T-helper 2 cell treated with Interferon-gamma antibody and Interleukin-4, amounts not matched to agents 5 μg/mL and 100 μg/mL, for 36 hours (primary cell): ENCODE data around the gene ZGLP1.

ENCODE experiments used
- DNase-seq: peaks from one replicate; pipeline ENCODE4 v3.0.0; 2021; ENCODE audit warnings: low spot score
- H3K27ac Mint-ChIP-seq: one replicate; pipeline ENCODE4 v1.8.0; 2021; ENCODE audit warnings: mild to moderate bottlenecking, mixed read lengths
- H3K27me3 Mint-ChIP-seq: one replicate; pipeline ENCODE4 v1.8.0; 2021; ENCODE audit warnings: low read depth, mixed read lengths
- H3K36me3 Mint-ChIP-seq: one replicate; pipeline ENCODE4 v1.8.0; 2021; ENCODE audit warnings: low read depth, mixed read lengths
- H3K4me1 Mint-ChIP-seq: one replicate; pipeline ENCODE4 v1.8.0; 2021; ENCODE audit warnings: low read depth, mixed read lengths
- H3K4me3 Mint-ChIP-seq: one replicate; pipeline ENCODE4 v1.8.0; 2022; ENCODE audit warnings: mild to moderate bottlenecking, moderate library complexity, mixed read lengths
- H3K9me3 Mint-ChIP-seq: one replicate; pipeline ENCODE4 v1.8.0; 2021; ENCODE audit warnings: mixed read lengths

The ZGLP1 gene

DNA sequence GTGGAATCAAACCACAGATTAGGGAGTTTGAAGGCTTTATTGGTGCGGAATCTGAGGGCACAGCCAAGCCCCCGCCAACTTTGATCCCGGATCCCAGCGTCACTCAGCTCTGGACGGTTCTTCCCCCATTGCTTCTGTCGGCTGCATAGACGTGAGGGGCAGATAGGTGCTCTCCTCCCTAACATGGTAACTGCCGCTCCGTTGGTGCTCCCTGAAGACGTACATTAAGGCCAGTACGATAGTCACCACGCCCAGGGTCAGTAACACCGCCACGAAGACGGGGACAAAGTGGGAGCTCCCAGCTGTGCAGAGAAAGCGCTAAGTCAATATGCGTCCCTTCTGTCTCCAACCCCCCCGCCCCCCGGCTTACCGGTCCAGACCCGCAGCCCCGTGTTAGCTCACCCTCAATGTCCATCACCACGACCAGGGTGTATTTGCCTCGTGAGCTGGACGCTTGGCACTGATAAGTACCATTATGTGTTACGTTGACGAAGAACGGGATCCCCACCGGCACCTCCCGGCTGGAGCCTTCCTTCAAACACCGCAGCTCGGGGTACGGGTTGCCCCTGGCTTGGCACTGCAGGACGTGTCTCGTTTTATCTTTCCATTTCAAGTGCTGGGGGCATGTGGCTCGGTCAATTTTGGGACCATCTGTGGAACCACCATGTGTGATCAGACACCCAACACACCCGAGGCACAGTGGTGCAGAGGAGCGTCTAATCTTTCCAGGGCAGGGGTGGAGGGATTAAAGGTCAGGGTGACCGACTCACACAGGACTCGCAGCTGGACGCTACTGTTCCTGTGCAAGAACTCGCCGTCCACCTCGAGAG is 24.4 kb upstream of the ZGLP1 start:
- Mint-ChIP-seq H3K27ac (peak overlapping the region; percentile 94), H3K27me3 (no peaks in the 10 kb centered on the region), H3K4me1 (peaks cover 24% of the 10 kb centered on the region), H3K36me3 (peaks cover 55% of the 10 kb centered on the region), H3K9me3 (no peaks in the 10 kb centered on the region), H3K4me3 (peak overlapping the region; percentile 97)
- DNase-seq, result no peak

DNA sequence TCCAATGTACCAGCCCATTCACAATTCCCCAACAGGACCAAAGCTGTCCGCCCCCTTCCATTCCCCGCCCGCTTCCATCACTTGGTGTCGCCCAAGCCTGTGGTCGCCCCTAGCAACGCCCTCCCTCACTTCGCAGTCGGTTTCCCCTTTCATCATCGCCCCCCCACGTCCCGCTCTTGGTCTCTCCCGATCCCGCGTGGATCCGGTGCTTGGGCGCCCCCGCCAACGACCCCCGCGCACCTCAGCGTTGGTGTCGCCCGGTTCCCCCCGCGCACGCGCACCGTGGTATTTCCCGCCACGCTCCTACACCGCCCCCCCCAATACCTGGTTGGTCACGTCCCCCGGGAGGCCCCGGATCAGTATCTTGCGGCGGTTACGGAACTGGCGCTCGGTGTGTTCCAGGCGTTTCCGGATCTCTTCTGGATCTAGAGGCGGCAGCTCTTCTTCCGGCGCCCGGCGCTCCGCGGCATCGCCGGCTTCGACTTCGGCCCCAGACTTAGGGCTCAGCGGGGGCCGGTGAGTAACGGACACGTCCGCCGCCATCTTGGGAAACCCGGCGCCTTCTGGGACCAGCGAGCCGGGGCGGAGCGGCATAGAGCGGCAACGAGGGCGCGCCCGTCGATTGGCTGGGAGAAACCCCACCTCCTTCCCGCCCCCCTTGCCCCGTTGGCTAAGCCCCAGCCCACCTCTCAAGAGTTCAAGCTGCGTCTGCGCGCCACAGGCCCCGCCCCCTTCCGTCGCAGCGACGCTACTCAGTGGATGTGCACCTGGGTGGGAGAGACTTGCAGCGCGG is 23.5 kb upstream of the ZGLP1 start, which contains the start of gene RAVER1:
RAVER1 (minus strand) TSS at position 565 of the 793 bp plus-strand sequence; CDS start at position 543, 22 bp downstream.
- H3K27me3 Mint-ChIP-seq, result no peaks in the 10 kb centered on the region

DNA sequence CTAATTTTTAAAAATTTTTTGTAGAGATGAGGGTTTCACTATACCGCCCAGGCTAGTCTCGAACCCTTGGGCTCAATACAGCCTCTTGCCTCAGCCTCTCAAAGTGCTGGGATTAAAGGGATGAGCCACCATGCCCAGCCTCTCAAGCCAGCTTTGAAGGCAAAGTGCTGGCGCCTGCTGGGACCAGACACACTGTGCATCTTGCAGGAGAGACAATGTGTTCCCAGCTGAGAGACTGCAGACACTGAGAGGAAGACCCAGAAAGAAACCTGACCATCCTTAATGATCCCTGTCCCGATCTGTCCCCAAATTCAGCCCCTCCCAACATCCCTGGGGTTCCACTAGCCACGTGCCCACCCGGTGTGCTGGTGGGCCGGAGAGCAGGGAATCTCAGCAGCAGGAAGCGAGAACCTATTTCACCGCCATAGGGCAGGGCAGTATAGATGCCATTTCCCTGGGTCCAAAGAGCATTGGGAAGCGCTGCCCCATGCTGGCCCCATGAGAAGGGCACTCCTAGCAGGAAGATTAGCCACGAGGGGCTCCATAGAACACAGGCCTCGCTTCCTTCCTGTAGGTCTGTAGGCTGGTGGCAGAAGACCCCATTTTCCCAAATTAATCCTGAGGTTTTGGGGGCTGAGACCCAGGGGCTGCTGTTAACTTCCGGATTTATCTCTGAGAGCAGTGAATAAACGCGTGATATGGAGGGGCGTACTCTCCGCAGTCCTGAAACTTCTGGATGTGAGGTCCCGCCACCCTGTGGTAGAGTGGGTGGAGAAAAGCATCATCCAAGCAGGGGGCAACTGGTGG is 22.7 kb upstream of the ZGLP1 start:
- peaks cover 62% of the 10 kb centered on the region for H3K36me3 Mint-ChIP-seq
- no peaks in the 10 kb centered on the region for H3K27me3 Mint-ChIP-seq
- peak overlapping the region; percentile 97 for H3K4me3 Mint-ChIP-seq
- peaks cover 18% of the 10 kb centered on the region for H3K4me1 Mint-ChIP-seq
- H3K27ac Mint-ChIP-seq, result peak overlapping the region; percentile 94
- no peak for DNase-seq
- H3K9me3 Mint-ChIP-seq, result no peaks in the 10 kb centered on the region

More for the DNA sequence above, 23.5 kb upstream of the ZGLP1 start, which contains the start of gene RAVER1:
- H3K27ac Mint-ChIP-seq, result peak within 1 kb of the TSS; percentile 94
- peaks cover 56% of the 10 kb centered on the region for H3K36me3 Mint-ChIP-seq
- H3K9me3 Mint-ChIP-seq, result no peaks in the 10 kb centered on the region
- peak; percentile 95 for DNase-seq
- peak within 1 kb of the TSS; percentile 97 for H3K4me3 Mint-ChIP-seq
- peaks cover 18% of the 10 kb centered on the region for H3K4me1 Mint-ChIP-seq

DNA sequence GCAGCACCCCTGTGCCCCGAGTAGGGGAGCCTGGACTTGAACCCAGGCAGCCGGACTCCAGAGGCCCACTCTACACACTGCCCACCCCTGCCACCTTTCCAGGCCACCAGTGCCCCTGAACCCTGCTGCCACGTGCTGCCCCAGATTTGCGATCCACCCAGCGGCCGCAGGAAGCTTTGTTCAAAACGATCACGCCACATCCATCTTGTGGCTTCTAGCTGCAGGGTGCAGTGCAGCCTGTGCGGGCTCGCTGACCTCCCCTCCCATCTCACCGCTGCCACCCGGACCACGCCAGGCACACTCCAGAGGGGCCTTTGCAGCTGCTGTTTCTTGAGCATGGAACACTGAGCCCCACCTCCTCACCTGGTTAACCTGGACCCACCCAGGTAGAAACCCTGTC is 19.9 kb upstream of the ZGLP1 start:
- Mint-ChIP-seq H3K9me3 (no peaks in the 10 kb centered on the region), H3K4me3 (no peak overlapping the region), H3K4me1 (peaks cover 18% of the 10 kb centered on the region), H3K27me3 (no peaks in the 10 kb centered on the region), H3K36me3 (peaks cover 58% of the 10 kb centered on the region), H3K27ac (no peak overlapping the region)
- DNase-seq, result no peak

DNA sequence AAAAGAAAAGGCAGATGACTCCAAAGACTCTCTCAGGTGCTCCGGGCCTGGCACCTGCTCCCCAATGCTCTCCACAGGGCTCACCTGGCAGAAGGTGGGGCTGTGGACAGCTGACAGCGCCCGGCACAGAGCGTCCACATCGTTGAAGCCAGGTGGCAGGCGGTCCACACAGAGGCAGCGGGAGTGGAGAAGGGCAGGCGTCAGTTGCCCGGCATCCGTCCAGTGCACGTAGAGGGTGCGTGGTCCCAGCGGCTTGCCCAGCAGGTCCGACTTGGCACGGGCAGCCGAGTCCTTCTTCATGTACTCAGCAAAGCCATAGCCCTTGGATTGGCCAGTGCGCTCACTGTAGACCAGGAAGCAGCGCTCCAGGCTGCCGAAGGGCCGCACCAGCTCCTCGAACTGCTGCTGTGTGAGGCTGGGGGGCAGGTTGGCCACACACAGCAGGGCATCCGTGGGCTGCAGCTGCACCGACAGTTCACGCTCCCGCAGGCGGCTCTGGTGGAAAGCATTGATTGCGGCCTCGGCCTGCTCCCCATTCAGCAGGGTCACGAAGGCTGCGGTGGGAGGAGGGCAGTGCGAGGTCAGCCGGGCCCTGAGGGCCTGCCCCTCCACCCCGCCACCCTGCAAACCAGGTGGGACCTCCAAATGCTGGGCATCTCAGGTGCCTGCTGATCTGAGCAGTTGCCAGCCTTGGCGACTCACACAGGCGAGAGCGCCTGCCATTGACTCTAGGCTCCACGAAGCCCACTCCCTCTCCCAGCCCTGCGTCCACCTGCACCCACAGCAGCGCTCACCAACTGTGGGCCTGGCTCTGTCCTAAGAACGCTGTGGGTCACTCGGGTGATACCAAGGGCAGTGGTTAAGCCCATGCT is 19.2 kb upstream of the ZGLP1 start:
- H3K27me3 Mint-ChIP-seq, result no peaks in the 10 kb centered on the region
- H3K9me3 Mint-ChIP-seq, result no peaks in the 10 kb centered on the region
- H3K27ac Mint-ChIP-seq, result no peak overlapping the region
- peaks cover 13% of the 10 kb centered on the region for H3K4me1 Mint-ChIP-seq
- no peak overlapping the region for H3K4me3 Mint-ChIP-seq
- peaks cover 54% of the 10 kb centered on the region for H3K36me3 Mint-ChIP-seq
- no peak for DNase-seq

DNA sequence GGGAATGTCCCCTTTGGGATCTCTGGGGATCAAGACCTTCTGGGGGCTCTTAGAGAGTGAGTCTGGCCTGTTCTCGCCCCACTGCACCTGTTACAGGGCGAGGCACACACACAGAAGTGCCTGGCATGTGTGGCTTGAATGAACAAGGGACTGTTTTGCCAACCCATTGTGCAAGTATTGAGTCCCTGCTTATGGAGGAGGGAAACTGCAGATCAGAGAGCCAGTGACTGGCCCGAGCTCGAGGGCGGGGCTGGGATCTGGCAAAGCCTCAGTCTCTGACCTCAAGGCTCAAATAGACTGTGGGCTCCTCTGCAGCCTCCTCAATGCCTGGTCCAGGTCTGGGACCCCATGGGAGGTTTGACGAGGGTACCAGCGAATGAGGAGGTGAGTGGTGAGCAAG is 18.2 kb upstream of the ZGLP1 start:
- Mint-ChIP-seq H3K9me3 (no peaks in the 10 kb centered on the region), H3K4me3 (no peak overlapping the region), H3K4me1 (peaks cover 7% of the 10 kb centered on the region), H3K36me3 (peaks cover 45% of the 10 kb centered on the region), H3K27ac (no peak overlapping the region), H3K27me3 (no peaks in the 10 kb centered on the region)
- DNase-seq, result no peak

DNA sequence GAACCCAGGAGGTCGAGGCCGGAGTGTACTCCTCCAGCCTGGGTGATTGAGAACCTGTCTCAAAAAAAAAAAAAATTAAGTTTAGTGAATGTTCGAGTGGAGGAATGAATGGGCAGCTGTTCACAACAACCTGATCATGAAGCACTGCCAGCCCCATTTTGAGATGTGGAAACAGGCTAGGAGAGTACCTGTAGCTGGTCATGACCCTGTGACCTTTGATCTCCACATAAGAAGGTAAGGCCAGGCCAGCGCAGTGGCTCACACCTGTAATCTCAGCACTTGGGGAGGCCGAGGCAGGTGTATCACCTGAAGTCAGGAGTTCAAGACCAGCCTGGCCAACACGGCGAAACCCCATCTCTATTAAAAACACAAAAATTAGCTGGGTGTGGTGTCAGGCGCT is 16.1 kb upstream of the ZGLP1 start:
- no peaks in the 10 kb centered on the region for H3K27me3 Mint-ChIP-seq
- no peak for DNase-seq
- no peaks in the 10 kb centered on the region for H3K9me3 Mint-ChIP-seq
- no peaks in the 10 kb centered on the region for H3K4me1 Mint-ChIP-seq
- H3K36me3 Mint-ChIP-seq, result peaks cover 41% of the 10 kb centered on the region
- no peak overlapping the region for H3K27ac Mint-ChIP-seq
- H3K4me3 Mint-ChIP-seq, result no peak overlapping the region

DNA sequence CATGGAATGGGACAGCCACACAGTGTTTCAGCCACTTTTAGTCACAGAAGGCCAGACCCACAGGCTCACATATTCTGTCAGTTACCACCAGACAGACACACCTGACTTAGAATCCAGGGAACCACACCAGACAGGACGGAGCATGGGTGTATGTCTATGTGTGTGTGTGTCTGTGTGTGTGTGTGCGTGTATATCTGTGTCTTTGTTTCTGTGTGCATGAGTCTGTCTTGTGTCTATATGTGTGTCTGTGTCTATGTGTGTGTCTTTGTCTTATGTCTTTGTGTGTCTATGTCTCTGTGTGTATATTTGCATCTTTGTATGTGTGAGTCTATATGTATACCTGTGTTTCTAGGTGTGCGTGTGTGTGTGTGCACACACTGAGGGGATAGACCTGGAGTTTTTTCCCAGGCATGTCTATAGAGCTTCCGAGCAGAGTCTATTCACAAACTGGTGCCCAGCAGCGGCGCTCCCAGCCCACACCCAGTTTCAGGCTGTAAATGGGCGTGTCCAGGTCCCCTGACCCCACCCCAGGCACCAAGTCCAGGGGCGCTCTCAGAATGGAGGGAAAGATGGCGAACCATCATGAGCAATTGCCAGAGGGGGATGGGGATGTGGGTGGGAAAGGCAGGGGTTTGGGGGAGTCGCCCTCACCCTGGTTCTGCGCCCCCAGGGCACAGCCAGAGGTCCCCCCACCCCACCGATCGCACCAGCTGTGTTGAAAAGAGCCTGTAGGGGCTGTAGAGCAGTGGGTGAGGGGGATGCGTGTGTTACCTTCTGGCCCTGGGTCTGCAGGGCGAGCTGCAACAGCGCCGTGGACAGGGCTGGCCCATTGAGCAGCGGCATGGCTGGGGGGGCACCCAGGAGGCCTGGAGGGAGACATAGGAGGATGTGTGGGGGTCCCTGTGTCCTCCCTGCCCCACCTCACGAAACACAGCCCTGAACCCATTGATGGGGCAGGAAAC is 12.5 kb upstream of the ZGLP1 start:
- Mint-ChIP-seq H3K36me3 (peaks cover 29% of the 10 kb centered on the region), H3K4me1 (no peaks in the 10 kb centered on the region), H3K27me3 (no peaks in the 10 kb centered on the region), H3K4me3 (no peak overlapping the region), H3K9me3 (no peaks in the 10 kb centered on the region), H3K27ac (peak overlapping the region; percentile 1)
- DNase-seq, result no peak

DNA sequence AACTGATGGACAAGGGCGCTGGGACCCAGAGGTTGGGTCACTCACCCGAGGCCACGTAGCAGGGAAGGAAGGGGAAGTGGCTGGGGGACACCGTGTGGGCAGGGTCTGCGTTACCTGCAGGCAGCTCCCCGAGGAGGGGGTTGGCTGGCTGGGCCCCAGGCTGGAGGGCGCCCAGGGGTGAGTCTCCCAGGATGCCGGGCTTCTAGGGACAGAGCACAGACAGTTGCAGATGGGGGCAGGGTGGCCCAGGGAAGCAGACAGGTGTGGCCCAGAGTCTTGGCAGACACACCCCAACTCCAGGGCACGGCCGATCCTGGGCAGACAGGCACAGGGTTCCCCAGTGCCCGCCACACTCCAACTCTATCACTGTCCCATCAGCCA is 11.8 kb upstream of the ZGLP1 start:
- no peaks in the 10 kb centered on the region for H3K4me1 Mint-ChIP-seq
- H3K9me3 Mint-ChIP-seq, result no peaks in the 10 kb centered on the region
- peaks cover 28% of the 10 kb centered on the region for H3K36me3 Mint-ChIP-seq
- no peak overlapping the region for H3K4me3 Mint-ChIP-seq
- no peaks in the 10 kb centered on the region for H3K27me3 Mint-ChIP-seq
- H3K27ac Mint-ChIP-seq, result no peak overlapping the region
- no peak for DNase-seq

DNA sequence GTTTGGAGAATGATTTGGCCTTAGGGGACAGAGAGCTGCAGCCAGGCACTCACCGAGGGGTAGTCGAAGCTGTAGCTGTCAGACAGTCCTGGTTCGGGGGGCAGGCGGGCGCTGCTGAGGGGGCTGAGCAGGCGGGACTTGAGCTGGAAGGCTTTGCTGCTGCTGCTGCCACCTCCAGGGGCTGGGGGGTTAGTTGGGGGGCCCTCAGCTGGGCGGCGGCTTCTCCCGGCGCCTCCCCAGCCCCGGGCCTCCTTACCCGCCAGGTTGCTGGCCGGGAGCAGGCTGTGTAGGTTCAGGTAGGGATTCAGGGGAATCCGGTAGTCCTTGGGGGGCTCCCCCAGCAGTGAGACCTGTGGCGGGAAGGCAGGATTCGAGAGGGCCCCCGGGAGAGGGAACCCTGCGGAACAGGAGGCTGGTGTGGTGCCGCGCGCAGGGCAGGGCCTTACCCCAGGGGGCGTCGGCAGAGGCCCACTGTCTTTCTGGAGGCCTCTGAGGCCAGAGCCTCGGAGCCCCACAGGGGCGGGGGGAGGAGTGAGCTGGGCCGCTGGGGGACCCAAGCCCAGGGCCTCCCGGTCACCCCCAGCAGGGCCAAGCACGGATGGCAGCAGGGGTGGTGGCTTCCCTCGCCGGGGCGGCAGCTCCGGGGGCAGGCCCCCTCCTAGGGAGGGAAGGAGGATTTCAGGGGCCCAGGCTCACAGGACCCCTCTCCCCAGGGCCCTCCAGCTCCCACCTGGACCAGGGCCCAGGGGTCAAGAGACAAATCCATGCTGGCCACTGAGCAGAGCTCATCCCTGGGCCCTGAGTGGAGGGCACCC is 11.2 kb upstream of the ZGLP1 start:
- Mint-ChIP-seq H3K27ac (no peak overlapping the region), H3K4me3 (no peak overlapping the region), H3K9me3 (no peaks in the 10 kb centered on the region), H3K27me3 (no peaks in the 10 kb centered on the region), H3K4me1 (peaks cover 2% of the 10 kb centered on the region), H3K36me3 (peaks cover 31% of the 10 kb centered on the region)
- no peak for DNase-seq

DNA sequence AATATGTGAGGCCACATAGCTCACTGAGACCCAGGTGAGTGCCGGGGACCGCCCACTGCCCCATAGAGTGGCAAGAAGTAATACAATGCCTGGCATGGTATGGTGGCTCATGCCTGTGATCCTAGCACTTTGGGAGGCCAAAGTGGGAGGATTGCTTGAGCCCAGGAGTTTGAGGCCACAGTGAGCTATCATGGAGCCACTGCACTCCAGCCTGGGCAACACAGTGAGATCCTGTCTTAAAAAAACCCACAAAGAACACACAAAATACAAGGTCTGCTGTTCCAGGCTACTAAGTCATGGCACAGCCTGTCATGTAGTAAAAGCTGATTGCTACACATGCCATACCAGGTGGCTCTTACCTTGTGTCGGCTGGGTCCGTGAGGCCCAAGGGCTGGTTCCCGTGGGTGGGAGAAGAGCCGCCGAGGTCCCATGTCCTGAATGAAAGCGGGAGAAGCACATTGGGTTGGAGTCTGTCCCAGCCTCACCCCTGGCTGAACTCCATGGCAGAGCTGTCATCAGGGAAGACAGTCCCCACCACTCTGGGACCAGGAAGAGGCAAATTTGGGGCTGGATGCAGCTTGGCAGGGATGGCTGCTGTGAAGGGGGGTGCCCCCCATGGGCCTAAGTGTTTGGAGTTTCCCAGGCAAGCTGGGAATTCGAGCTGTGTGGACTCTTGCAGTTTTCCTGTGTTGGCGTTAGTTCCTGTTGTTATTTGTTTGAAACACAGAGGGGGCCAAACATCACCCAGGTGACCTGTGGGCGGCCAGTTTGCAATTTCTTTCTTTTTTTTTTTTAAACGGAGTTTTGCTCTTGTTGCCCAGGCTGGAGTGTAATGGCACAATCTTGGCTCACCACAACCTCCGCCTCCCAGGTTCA is 9.4 kb upstream of the ZGLP1 start:
- Mint-ChIP-seq H3K4me3 (no peak overlapping the region), H3K27ac (no peak overlapping the region), H3K9me3 (no peaks in the 10 kb centered on the region), H3K36me3 (peaks cover 30% of the 10 kb centered on the region), H3K4me1 (peaks cover 9% of the 10 kb centered on the region), H3K27me3 (no peaks in the 10 kb centered on the region)
- DNase-seq, result no peak
